Spinal cord (tissue), 10 donors: Measurements from ENCODE around the gene HIPK2. TPM values are rescaled to one million over a fixed set of nuclear protein-coding genes. Genes with fewer than 3 reads are reported as not detected.
A peak's percentile ranks its signal among the peaks of the same experiment; 100 is the strongest.

Experiments used
- DNase-seq, 6 donors: peaks; one replicate each; pipeline versions ENCODE4 v3.0.0 to v3.0.0-alpha.2; 2013 to 2015; ENCODE audit warnings: low spot score in 6 of 6, low read depth in 4 of 6
- H3K27ac ChIP-seq: one replicate; pipeline ENCODE4 v1.5.1; 2013; ENCODE audit warnings: low read depth, low read length, control low read depth
- H3K27me3 ChIP-seq: one replicate; pipeline ENCODE4 v1.6.1; 2013; ENCODE audit warnings: low read length; ENCODE audit not compliant: control insufficient read depth, insufficient read depth
- H3K36me3 ChIP-seq: one replicate; pipeline ENCODE4 v1.6.1; 2013; ENCODE audit warnings: low read length; ENCODE audit not compliant: control insufficient read depth, insufficient read depth
- H3K4me1 ChIP-seq: one replicate; pipeline ENCODE4 v1.6.1; 2013; ENCODE audit warnings: low read length; ENCODE audit not compliant: control insufficient read depth, insufficient read depth
- H3K4me3 ChIP-seq: one replicate; pipeline ENCODE4 v1.5.1; 2013; ENCODE audit warnings: low read depth, low read length, control low read depth
- H3K9me3 ChIP-seq: one replicate; pipeline ENCODE4 v1.6.1; 2013; ENCODE audit warnings: low read length; ENCODE audit not compliant: control insufficient read depth, insufficient read depth
- WGBS: methylation state at CpG from one replicate; pipeline ENCODE4 v1.1.5; 2013; ENCODE audit warnings: missing lambda C conversion rate; ENCODE audit not compliant: insufficient coverage; 5-methylcytosine and 5-hydroxymethylcytosine counted together
- polyA plus RNA-seq, 2 donors: library from polyadenylated mRNA; unstranded; fragments of 120-200 nt; gene quantifications; one replicate each; pipeline ENCODE4 v1.2.1, GENCODE V29; 2013; ENCODE audit not compliant: insufficient read length in 2 of 2
- total RNA-seq, 2 donors: library from RNA; depleted of rRNA in 1 of 2; stranded (reverse); fragments of 120-200 nt in 1 of 2; fragments of >200 nt in 1 of 2; gene quantifications; one replicate each; pipeline versions ENCODE4 v1.2.3 to v1.2.4, GENCODE V29; 2013 to 2014
- donor health status: healthy.

The HIPK2 gene
- total and polyA plus RNA-seq, 4 donors: 52.6 to 142 (median 68.6) TPM

DNA sequence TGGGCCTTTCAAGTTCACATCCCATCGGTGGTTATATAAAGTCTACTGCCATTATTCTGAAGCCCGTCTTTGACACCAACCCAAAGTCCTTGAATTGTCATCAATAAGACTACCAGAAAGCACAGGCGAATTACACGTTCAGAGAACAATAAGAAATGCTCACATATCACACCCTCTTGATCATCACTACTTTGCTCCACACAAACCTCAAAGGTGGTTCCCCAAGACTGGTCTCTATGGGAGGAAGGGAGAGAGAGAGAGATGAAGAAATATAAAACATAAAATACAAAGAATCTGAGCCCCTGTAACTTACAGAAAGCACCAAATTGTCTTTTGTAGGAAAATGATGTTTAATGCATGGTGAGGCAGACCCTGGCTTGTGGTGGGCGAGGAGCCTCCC, 4.4 kb downstream of the HIPK2 start:
- DNase-seq: no peak
- Histone ChIP-seq H3K27me3 (no peaks in the 10 kb centered on the region), H3K4me3 (no peak overlapping the region), H3K9me3 (no peaks in the 10 kb centered on the region), H3K27ac (no peak overlapping the region), H3K4me1 (peaks cover 22% of the 10 kb centered on the region), H3K36me3 (peaks cover 3% of the 10 kb centered on the region)
- WGBS: 100% methylated on average over 3 of the region's 5 CpGs

DNA sequence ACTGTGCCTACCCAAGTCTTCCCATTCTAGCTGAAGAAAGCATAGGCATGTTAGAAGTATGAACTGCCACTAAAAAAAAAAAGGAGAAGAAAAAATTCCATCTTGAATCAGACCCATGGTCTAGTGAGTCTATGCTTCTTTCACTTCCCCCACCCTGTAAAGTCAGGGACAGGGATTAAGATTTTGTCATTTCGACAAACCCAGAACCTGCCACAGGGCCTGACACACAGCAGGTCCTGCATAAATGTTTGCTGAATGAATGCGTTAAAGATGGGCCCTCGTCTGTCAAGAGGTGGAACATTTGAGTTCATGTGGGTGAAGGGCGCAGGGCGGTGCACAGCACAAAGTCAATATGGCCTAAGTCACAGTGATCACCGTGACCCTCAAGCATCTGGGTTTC, 4.9 kb downstream of the HIPK2 start:
- Histone ChIP-seq H3K4me3 (no peak overlapping the region), H3K4me1 (peaks cover 23% of the 10 kb centered on the region), H3K27me3 (no peaks in the 10 kb centered on the region), H3K9me3 (no peaks in the 10 kb centered on the region), H3K27ac (no peak overlapping the region), H3K36me3 (peaks cover 3% of the 10 kb centered on the region)
- DNase-seq: no peak
- WGBS: 82% methylated on average over 2 of the region's 6 CpGs

DNA sequence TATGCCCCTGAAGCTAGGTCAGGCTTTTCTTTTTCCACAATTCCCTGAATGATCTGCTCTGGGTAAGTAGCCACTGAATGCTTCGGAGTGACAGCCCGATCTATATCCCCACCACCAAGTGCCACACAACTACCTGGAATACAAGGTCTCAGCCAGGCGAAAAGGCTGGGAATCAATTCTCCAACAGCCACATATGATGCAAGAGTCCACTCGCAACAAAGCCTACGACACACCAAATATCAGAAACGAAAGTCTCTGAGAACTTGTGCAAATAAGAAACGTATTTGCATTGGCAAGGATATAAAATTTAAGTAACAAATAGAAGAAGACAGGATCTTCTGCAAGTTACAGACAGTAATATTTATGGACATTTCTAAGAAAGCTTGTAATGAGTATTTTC, 5.7 kb downstream of the HIPK2 start:
- Histone ChIP-seq H3K36me3 (peaks cover 3% of the 10 kb centered on the region), H3K27ac (no peak overlapping the region), H3K4me1 (peaks cover 26% of the 10 kb centered on the region)

DNA sequence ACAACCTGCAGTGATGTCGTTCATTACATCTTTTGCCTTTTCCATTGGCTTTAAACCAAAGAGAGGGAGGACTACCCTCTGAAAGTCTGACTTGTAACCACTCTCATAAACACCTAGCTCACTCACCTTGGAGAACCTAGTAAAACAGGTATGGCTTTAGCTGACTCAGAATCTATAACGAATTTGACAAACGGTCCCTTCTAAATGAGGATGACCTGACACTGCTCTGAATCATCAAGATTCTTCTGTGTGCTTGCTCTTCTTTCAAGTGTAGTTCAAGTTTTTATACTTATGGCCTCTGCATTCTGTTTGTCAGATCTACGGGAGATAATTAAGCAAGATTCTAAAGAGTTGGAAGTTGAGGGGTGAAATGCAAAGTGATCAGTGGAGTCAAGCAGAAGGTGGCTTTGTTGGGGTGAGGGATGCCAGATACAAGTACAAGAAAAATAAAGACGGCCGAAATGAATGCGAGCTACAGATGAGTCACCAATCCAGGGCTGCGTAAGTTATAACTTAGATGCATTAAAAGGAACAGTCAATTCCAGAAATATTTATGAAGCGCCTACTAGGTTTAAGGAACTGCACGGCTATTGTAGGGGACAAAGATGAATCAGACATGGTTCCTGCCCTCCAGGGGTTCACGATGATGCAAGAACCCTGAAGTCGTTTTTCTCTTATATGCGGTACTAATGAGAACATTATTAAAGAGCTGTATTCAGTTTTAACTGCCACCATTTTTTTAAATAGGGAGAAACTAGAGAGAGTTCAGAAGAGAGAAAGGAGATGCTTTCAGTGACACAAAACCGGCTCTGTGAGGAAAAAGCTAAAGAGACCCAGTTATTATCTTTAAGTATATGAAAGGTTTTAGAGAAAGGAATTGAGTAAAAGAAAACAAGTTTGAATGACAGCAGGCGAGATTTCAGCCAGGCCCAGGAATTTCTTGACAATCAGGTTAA, 6.5 kb downstream of the HIPK2 start:
- Histone ChIP-seq H3K36me3 (peaks cover 3% of the 10 kb centered on the region), H3K4me1 (peaks cover 26% of the 10 kb centered on the region), H3K27ac (no peak overlapping the region), H3K4me3 (no peak overlapping the region), H3K27me3 (no peaks in the 10 kb centered on the region), H3K9me3 (no peaks in the 10 kb centered on the region)
- 44% methylated on average over 10 of the region's 15 CpGs for WGBS
- peak in 1 of 6 donors; percentile 40 for DNase-seq

More for the DNA sequence above, 5.7 kb downstream of the HIPK2 start:
- no peaks in the 10 kb centered on the region for H3K27me3 ChIP-seq
- no peaks in the 10 kb centered on the region for H3K9me3 ChIP-seq
- no peak overlapping the region for H3K4me3 ChIP-seq
- no peak for DNase-seq
- WGBS: 92% methylated on average over 2 of the region's 7 CpGs

DNA sequence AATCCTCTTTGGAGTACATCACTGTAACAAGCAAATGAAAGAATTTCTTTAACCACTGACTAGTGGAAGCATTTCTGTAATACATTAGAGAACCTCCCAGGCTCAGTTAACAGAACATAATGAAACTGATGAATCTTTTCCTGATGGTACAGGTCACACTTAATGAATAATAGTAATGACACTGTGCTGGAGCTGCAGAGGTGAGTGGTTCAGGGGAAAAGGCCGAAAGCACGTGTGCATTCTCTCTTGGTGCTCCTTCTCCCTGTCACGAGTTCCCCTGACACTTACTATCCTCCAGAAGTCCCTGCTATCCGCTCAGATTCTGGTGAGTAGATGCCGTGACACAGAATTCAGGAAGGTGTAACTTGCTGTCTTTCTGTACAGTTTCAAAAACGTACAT, 8.0 kb downstream of the HIPK2 start:
- WGBS: 69% methylated on average over 5 of the region's 6 CpGs
- Histone ChIP-seq H3K4me1 (peaks cover 19% of the 10 kb centered on the region), H3K9me3 (no peaks in the 10 kb centered on the region), H3K27me3 (no peaks in the 10 kb centered on the region), H3K27ac (no peak overlapping the region), H3K4me3 (no peak overlapping the region), H3K36me3 (peaks cover 3% of the 10 kb centered on the region)
- DNase-seq: peak in 1 of 6 donors; percentile 26

DNA sequence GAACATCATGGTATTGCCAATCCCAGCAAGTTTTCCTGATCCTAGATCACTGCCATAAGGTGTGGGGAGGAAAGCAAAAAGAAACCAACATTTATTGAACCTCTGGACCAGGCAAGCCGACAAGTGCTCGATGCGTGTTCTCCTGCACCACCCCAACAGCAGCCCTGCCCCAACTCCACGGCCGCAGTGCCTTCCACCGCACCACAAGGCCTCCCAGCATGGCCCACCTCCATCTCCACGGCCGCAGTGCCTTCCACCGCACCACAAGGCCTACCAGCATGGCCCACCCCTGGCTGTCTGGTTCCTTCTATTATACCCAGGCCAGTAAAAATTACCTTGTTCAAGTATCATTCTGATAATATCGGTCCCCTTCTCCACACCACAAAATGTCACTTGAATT, 8.7 kb downstream of the HIPK2 start:
- no peak overlapping the region for H3K27ac ChIP-seq
- no peaks in the 10 kb centered on the region for H3K27me3 ChIP-seq
- WGBS: 94% methylated on average over 10 of the region's 10 CpGs
- no peak for DNase-seq
- no peaks in the 10 kb centered on the region for H3K9me3 ChIP-seq
- H3K36me3 ChIP-seq: peaks cover 3% of the 10 kb centered on the region
- no peak overlapping the region for H3K4me3 ChIP-seq
- H3K4me1 ChIP-seq: peaks cover 19% of the 10 kb centered on the region

DNA sequence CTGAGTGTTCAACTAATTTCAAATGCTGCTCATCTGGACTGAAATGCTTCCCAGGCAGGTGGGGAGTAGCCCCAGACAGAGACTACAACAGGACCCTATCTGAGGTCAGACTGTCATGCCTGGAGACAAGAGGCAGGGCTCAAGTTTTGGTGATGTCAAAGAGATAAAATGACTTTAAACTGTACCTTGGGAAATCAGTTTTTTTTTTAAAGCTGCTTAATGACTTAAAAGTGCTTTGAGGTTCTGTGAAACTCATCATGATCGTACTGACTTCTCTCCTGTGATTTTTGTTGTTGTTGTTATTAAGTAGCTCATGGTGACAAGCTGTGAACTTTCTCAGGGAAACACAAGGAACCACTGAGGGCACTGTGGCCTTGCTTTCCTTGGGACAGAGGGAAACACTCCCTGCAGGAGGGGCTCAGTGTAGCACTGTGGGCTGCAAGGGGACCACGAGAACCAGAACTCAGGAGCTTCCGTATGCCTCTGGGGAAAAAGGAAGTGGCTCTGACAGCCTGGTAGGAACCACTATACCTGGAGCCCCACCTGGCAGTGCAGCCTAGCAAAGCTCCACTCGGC, 9.5 kb downstream of the HIPK2 start:
- no peak overlapping the region for H3K4me3 ChIP-seq
- H3K4me1 ChIP-seq: peaks cover 16% of the 10 kb centered on the region
- H3K27ac ChIP-seq: no peak overlapping the region
- WGBS: 70% methylated on average over 3 of the region's 4 CpGs
- H3K27me3 ChIP-seq: no peaks in the 10 kb centered on the region
- DNase-seq: no peak
- no peaks in the 10 kb centered on the region for H3K9me3 ChIP-seq
- peaks cover 3% of the 10 kb centered on the region for H3K36me3 ChIP-seq

DNA sequence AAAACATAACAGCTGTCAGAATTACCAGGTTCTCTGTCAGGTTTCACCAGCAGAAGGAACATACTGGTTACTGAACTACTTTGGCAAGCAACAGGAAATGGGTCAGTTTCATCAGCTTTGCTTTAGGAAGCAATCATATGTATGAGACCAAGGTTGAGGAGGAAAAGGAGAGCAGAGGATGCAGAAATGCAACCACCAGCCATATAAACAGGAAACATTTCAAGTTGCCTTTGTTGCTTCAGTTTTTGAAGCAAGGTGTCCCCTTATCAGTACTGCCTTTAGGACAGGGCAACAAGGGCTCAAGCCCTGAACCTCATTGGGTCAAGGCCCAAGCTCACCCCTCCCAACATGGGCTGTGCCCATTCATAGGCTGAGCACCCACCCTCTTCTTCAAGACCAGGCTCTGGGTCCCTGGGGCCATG, 10.2 kb downstream of the HIPK2 start:
- Histone ChIP-seq H3K9me3 (no peaks in the 10 kb centered on the region), H3K27me3 (no peaks in the 10 kb centered on the region), H3K4me1 (peaks cover 16% of the 10 kb centered on the region), H3K27ac (no peak overlapping the region), H3K4me3 (no peak overlapping the region), H3K36me3 (peaks cover 3% of the 10 kb centered on the region)
- DNase-seq: no peak

DNA sequence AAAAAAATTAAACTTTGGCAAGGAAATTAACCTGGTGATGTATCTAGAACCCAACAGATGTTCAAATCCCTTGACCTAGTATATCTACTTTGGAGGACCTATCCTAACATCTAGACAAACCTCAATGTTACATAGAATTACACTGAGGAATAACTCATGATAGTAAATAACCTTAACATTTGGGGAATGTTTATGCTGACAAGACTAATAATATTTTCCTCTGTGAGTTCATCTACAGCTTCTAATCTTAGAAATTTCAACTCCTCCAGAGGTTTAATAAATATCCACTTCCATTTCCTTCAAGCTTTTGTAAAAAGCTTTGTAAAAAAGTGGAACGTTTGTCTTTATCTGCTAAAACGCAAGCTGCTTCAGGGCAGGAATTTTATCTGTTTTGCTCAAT, 12.7 kb downstream of the HIPK2 start:
- H3K9me3 ChIP-seq: no peaks in the 10 kb centered on the region
- H3K4me1 ChIP-seq: peaks cover 13% of the 10 kb centered on the region
- no peak overlapping the region for H3K4me3 ChIP-seq
- WGBS: 90% methylated on average over 2 of the region's 2 CpGs
- no peaks in the 10 kb centered on the region for H3K27me3 ChIP-seq
- no peak overlapping the region for H3K27ac ChIP-seq
- peaks cover 3% of the 10 kb centered on the region for H3K36me3 ChIP-seq
- DNase-seq: no peak

DNA sequence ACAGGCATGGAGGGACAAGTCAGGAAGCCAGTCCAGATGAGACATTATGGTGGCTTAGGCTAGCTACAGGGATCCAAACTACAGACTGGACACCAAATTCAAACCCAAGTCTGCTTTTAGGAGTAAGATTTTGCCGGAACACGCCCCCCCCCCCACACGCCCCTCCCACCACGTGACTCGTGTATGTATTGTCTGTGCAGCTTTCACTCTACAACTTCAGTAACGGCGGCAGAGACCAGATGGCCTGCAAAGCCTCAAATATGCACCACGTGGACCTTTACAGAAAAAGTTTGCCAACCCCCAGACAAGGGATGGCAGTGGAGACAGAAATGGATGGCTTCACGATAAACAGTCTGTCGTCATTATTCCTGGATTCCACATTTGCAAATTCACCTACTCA, 14.5 kb downstream of the HIPK2 start:
- H3K4me3 ChIP-seq: no peak overlapping the region
- H3K4me1 ChIP-seq: peaks cover 6% of the 10 kb centered on the region
- H3K9me3 ChIP-seq: no peaks in the 10 kb centered on the region
- DNase-seq: no peak
- 80% methylated on average over 5 of the region's 10 CpGs for WGBS
- no peak overlapping the region for H3K27ac ChIP-seq
- H3K27me3 ChIP-seq: no peaks in the 10 kb centered on the region
- H3K36me3 ChIP-seq: no peaks in the 10 kb centered on the region
